NCI-H1436 (cell line): ENCODE data around the gene SPIRE2.

ENCODE experiments used
- DNase-seq: peaks from one replicate; lab custom pipeline; 2025; lab: John Stamatoyannopoulos, UW

Gene SPIRE2

GRCh38 chr16:89837014-89837546 is 8.8 kb downstream of the SPIRE2 start:
- no peak for DNase-seq

GRCh38 chr16:89841275-89841674 is 13.0 kb downstream of the SPIRE2 start:
- no peak for DNase-seq

- DNase-seq, result no peak
Measured at GRCh38 chr16:89842471-89843408, 14.5 kb downstream of the SPIRE2 start.

GRCh38 chr16:89843409-89844350 is 15.4 kb downstream of the SPIRE2 start:
- DNase-seq, result no peak

- no peak for DNase-seq
Measured at GRCh38 chr16:89844739-89845339, 16.6 kb downstream of the SPIRE2 start.

- no peak for DNase-seq
Measured at GRCh38 chr16:89845417-89845816, 17.1 kb downstream of the SPIRE2 start.

GRCh38 chr16:89847051-89847939 is 19.0 kb downstream of the SPIRE2 start:
- DNase-seq, result no peak

GRCh38 chr16:89847940-89848297 is 19.6 kb downstream of the SPIRE2 start:
- DNase-seq, result no peak

GRCh38 chr16:89848974-89849373 is 20.7 kb downstream of the SPIRE2 start:
- no peak for DNase-seq

- no peak for DNase-seq
Measured at GRCh38 chr16:89853306-89853993, 25.2 kb downstream of the SPIRE2 start.

- DNase-seq, result no peak
Measured at GRCh38 chr16:89855301-89855945, 27.1 kb downstream of the SPIRE2 start.

- no peak for DNase-seq
Measured at GRCh38 chr16:89855986-89856385, 27.7 kb downstream of the SPIRE2 start.

GRCh38 chr16:89858973-89859614 is 30.8 kb downstream of the SPIRE2 start:
- DNase-seq, result no peak

- DNase-seq, result no peak
Measured at GRCh38 chr16:89859615-89860007, 31.3 kb downstream of the SPIRE2 start.

- DNase-seq, result peak; percentile 59
Measured at GRCh38 chr16:89860747-89861304, 32.6 kb downstream of the SPIRE2 start.

GRCh38 chr16:89861648-89862047 is 33.4 kb downstream of the SPIRE2 start:
- DNase-seq, result no peak

GRCh38 chr16:89862732-89863131 is 34.5 kb downstream of the SPIRE2 start:
- no peak for DNase-seq

- DNase-seq, result no peak
Measured at GRCh38 chr16:89863741-89864526, 35.7 kb downstream of the SPIRE2 start.

GRCh38 chr16:89864527-89864820 is 36.2 kb downstream of the SPIRE2 start:
- DNase-seq, result no peak
